Natural killer cell (primary cell): ENCODE results near the gene TLK1. TPM values are rescaled to one million over a fixed set of nuclear protein-coding genes. Genes with fewer than 3 reads are reported as not detected.

ENCODE experiments used
- ATAC-seq, 3 donors: fragments of 150-1000 bp in 2 of 3; fragments of 200-7000 bp in 1 of 3; cut with Tn5 transposase; 1 replicate in 1 of 3; 2 replicates in 2 of 3; pipeline ENCODE4 v1.10.0; 2021; ENCODE audit warnings: mild to moderate bottlenecking in 2 of 3, moderate library complexity in 2 of 3
- DNase-seq, 2 donors: peaks; one replicate each; pipeline versions ENCODE4 v3.0.0 to v3.0.0-alpha.2; 2013 to 2021; ENCODE audit warnings: mixed read lengths in 1 of 2
- H3K27ac ChIP-seq: one replicate; pipeline ENCODE4 v1.5.1; 2013; ENCODE audit warnings: mild to moderate bottlenecking, low read length
- H3K27me3 ChIP-seq: one replicate; pipeline ENCODE4 v1.6.1; 2013; ENCODE audit warnings: low read length; ENCODE audit not compliant: control insufficient read depth, insufficient read depth
- H3K36me3 ChIP-seq: one replicate; pipeline ENCODE4 v1.6.1; 2013; ENCODE audit warnings: low read length; ENCODE audit not compliant: control insufficient read depth, insufficient read depth
- H3K4me1 ChIP-seq: one replicate; pipeline ENCODE4 v1.6.1; 2013; ENCODE audit warnings: low read length; ENCODE audit not compliant: control insufficient read depth, insufficient read depth
- H3K4me3 ChIP-seq: one replicate; pipeline ENCODE4 v1.5.1; 2013; ENCODE audit warnings: low read length
- H3K9me3 ChIP-seq: one replicate; pipeline ENCODE4 v1.6.1; 2013; ENCODE audit warnings: low read length; ENCODE audit not compliant: control insufficient read depth, insufficient read depth
- H3K27ac Mint-ChIP-seq, 2 donors: one replicate each; pipeline ENCODE4 v1.8.0; 2022; ENCODE audit warnings: mild to moderate bottlenecking in 2 of 2, mixed read lengths in 2 of 2, moderate library complexity in 1 of 2
- H3K27me3 Mint-ChIP-seq, 2 donors: one replicate each; pipeline ENCODE4 v1.8.0; 2022; ENCODE audit warnings: low read depth in 2 of 2, mixed read lengths in 2 of 2
- H3K36me3 Mint-ChIP-seq: one replicate; pipeline ENCODE4 v1.8.0; 2022; ENCODE audit warnings: mixed read lengths
- H3K4me1 Mint-ChIP-seq, 2 donors: one replicate each; pipeline ENCODE4 v1.8.0; 2022; ENCODE audit warnings: mixed read lengths in 2 of 2
- H3K4me3 Mint-ChIP-seq: one replicate; pipeline ENCODE4 v1.8.0; 2022; ENCODE audit warnings: mild to moderate bottlenecking, moderate library complexity, mixed read lengths
- H3K9me3 Mint-ChIP-seq, 2 donors: one replicate each; pipeline ENCODE4 v1.8.0; 2022; ENCODE audit warnings: mixed read lengths in 2 of 2
- WGBS: methylation state at CpG from one replicate; pipeline ENCODE4 v1.1.7; 2013; ENCODE audit warnings: missing lambda C conversion rate; ENCODE audit not compliant: insufficient coverage; 5-methylcytosine and 5-hydroxymethylcytosine counted together
- intact Hi-C: fragments of 100-400 bp; cut with micrococcal nuclease; formaldehyde crosslinking; loops from one replicate; pipeline ENCODE4 v1.14.2; 2022
- total RNA-seq, 4 donors: library from RNA; stranded (reverse); fragments of 120-200 nt in 1 of 4; gene quantifications; one replicate each; pipeline versions ENCODE4 v1.2.3 to v1.2.4, GENCODE V29; 2013 to 2022
- TF ChIP-seq, protein P1 (sequence below): fragments of 200-600 bp; IDR thresholded peaks from one replicate; pipeline ENCODE4 v1.8.0; 2022; ENCODE audit warnings: antibody characterized with exemption

The TLK1 gene
- total RNA-seq, 3 donors from 2014 or later (not counting 1 experiment from before 2014, with no cell fraction given): 90.9 to 101 (median 91.2) TPM

DNA sequence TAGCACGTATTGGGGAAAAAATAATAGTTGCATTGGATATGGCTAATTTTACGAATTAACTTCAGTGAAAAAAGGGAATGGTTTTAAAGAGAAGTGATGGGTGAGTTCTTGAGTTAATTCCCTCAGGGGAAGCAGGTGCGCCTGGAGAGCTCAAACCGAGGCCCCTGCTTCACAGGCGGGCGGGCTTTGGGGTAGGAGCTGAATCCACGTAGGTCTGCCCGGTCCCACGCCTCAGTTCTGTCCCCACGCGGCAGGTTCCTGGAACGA, 187.5 kb downstream of the TLK1 start:
- no peaks in the 10 kb centered on the region for H3K27me3 ChIP-seq
- no peak overlapping the region for H3K27ac ChIP-seq
- Mint-ChIP-seq H3K36me3 (no peaks in the 10 kb centered on the region), H3K27me3 (peaks cover 0 to 3% of the 10 kb centered on the region in 2 donors), H3K27ac (peak overlapping the region; percentile 23 to 53), H3K4me1 (peaks cover 11 to 13% of the 10 kb centered on the region in 2 donors), H3K4me3 (peak overlapping the region; percentile 87), H3K9me3 (no peaks in the 10 kb centered on the region)
- TF ChIP-seq, protein P1, sequence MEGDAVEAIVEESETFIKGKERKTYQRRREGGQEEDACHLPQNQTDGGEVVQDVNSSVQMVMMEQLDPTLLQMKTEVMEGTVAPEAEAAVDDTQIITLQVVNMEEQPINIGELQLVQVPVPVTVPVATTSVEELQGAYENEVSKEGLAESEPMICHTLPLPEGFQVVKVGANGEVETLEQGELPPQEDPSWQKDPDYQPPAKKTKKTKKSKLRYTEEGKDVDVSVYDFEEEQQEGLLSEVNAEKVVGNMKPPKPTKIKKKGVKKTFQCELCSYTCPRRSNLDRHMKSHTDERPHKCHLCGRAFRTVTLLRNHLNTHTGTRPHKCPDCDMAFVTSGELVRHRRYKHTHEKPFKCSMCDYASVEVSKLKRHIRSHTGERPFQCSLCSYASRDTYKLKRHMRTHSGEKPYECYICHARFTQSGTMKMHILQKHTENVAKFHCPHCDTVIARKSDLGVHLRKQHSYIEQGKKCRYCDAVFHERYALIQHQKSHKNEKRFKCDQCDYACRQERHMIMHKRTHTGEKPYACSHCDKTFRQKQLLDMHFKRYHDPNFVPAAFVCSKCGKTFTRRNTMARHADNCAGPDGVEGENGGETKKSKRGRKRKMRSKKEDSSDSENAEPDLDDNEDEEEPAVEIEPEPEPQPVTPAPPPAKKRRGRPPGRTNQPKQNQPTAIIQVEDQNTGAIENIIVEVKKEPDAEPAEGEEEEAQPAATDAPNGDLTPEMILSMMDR: no peak
- peaks cover 11% of the 10 kb centered on the region for H3K4me1 ChIP-seq
- no peaks in the 10 kb centered on the region for H3K36me3 ChIP-seq
- no peaks in the 10 kb centered on the region for H3K9me3 ChIP-seq
- 3% methylated on average over 12 of the region's 12 CpGs for WGBS
- intact Hi-C loops: loop anchor here (1.0 to 10.0 kb wide), 4 partner anchors 114 to 443 kb away; no protein-coding TSS in a partner anchor
- peak overlapping the region; percentile 92 for H3K4me3 ChIP-seq
- ATAC-seq: no peak
- no peak for DNase-seq

DNA sequence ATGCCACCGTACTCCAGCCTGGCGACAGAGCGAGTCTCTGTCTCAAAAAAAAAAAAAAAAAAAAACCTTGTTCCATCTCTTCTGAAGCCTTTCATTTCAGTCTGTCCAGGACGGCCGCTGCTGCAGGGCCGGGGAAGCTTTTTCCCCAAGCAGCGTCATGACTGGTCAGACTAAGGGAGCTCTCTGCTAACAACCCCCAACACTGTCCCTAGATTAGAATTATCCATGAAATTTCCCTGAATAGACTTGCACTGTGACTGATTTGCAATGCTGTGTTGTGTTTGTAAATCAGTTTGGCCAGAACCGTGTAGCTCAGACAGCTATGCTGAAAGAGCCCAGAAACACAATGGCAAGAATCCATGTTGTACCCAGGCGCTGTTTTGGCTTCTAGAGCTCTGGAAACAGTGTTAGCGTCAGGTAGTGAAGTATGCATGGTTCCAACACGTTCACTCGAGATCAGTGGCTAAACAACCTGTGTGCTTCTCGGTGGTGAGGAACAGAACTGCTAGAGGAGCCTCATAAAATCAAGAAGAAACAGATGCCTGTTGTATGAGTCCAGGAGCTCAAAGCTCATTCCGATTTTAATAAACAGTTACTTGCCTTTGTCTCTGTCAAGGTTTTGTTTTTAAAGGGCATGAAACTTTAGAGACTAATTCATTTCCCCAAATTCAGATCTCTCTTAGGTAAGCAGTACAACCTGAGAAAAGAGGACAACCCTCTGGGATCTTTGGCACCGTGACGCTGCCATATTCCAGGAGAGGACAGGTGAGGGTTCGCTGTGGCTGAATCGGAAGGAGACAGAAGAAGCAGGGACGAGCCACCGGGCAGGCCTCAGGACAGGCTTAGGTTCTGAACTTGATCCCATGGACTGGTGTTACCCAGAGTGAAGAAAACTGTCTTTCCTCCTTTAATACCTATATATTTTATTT, 188.1 kb downstream of the TLK1 start:
- intact Hi-C loops: loop anchor here (1.0 to 10.0 kb wide), 4 partner anchors 114 to 444 kb away; no protein-coding TSS in a partner anchor
- Mint-ChIP-seq H3K4me1 (peaks cover 11 to 13% of the 10 kb centered on the region in 2 donors), H3K27me3 (peaks cover 0 to 3% of the 10 kb centered on the region in 2 donors), H3K36me3 (no peaks in the 10 kb centered on the region), H3K4me3 (peak overlapping the region; percentile 87), H3K27ac (peak overlapping the region; percentile 23 to 53), H3K9me3 (no peaks in the 10 kb centered on the region)
- 93% methylated on average over 20 of the region's 20 CpGs for WGBS
- H3K36me3 ChIP-seq: peaks cover 4% of the 10 kb centered on the region
- no peaks in the 10 kb centered on the region for H3K27me3 ChIP-seq
- no peaks in the 10 kb centered on the region for H3K9me3 ChIP-seq
- DNase-seq (no peak), ATAC-seq (no peak)
- H3K4me1 ChIP-seq: peaks cover 11% of the 10 kb centered on the region
- H3K4me3 ChIP-seq: no peak overlapping the region
- no peak overlapping the region for H3K27ac ChIP-seq
- TF ChIP-seq, protein P1: no peak

DNA sequence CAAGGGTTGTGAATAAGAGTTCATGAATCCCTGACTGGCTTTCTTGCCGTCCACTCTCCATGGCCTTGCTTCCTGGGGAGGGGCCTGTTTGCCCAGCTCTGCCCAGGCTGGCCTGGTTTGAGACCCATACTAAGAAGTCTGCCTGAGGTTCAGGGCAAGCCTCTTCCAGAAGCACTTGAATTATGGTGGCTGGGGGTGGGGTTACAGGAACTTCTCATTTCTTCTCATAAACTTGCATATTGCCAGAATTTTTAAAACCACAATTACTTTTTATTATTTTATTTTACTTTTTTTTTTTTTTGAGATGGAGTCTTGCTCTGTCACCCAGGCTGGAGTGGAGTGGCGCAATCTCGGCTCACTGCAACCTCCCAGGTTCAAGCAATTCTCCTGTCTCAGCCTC, 189.6 kb downstream of the TLK1 start:
- Mint-ChIP-seq H3K27me3 (peaks cover 0 to 3% of the 10 kb centered on the region in 2 donors), H3K27ac (no peak overlapping the region), H3K9me3 (no peaks in the 10 kb centered on the region), H3K4me3 (no peak overlapping the region), H3K4me1 (peaks cover 11 to 13% of the 10 kb centered on the region in 2 donors), H3K36me3 (peaks cover 12% of the 10 kb centered on the region)
- no peaks in the 10 kb centered on the region for H3K27me3 ChIP-seq
- TF ChIP-seq, protein P1: no peak
- 83% methylated on average over 3 of the region's 3 CpGs for WGBS
- H3K9me3 ChIP-seq: no peaks in the 10 kb centered on the region
- H3K4me3 ChIP-seq: no peak overlapping the region
- H3K27ac ChIP-seq: no peak overlapping the region
- intact Hi-C loops: loop anchor here (10.0 kb wide), 1 partner anchor 274 kb away; no protein-coding TSS in a partner anchor
- DNase-seq: no peak
- H3K4me1 ChIP-seq: peaks cover 11% of the 10 kb centered on the region
- peaks cover 17% of the 10 kb centered on the region for H3K36me3 ChIP-seq
- ATAC-seq: no peak
